ENCODE data around the gene SLC45A2. TPM values are rescaled to one million over a fixed set of nuclear protein-coding genes. Genes with fewer than 3 reads are reported as not detected.
"Not testable (repeated sequence)": the region's sequence is repeated elsewhere in the genome, so short reads cannot be mapped to it uniquely, and the experiment has no call there.

SLC45A2 gene
- total RNA-seq: not detected

GRCh38 chr5:33984671-33985124, at the start of gene SLC45A2:
TSS of gene SLC45A2 (minus strand) at chr5:33984693. CDS start at chr5:33984583, 110 bp downstream.
- ATAC-seq (no peak), DNase-seq (ENCODE audit: low spot score) (no peak)
- intact Hi-C loops (cut with DNase I): no loop called here

GRCh38 chr5:34031966-34032365, 47.5 kb upstream of the SLC45A2 start:
- ATAC-seq: no peak
- DNase-seq (ENCODE audit: low spot score): no peak
- intact Hi-C loops (cut with DNase I): no loop called here

GRCh38 chr5:34031117-34031516, 46.6 kb upstream of the SLC45A2 start:
- DNase-seq (ENCODE audit: low spot score): no peak
- intact Hi-C loops (cut with DNase I): no loop called here
- no peak for ATAC-seq

- DNase-seq (ENCODE audit: low spot score); ATAC-seq; intact Hi-C loops (cut with DNase I): not testable (repeated sequence)
Measured at GRCh38 chr5:34030585-34030984, 46.1 kb upstream of the SLC45A2 start.

- intact Hi-C loops (cut with DNase I): no loop called here
- no peak for ATAC-seq
- no peak for DNase-seq (ENCODE audit: low spot score)
Measured at GRCh38 chr5:34030048-34030447, 45.6 kb upstream of the SLC45A2 start.

GRCh38 chr5:34028349-34028748, 43.9 kb upstream of the SLC45A2 start:
- intact Hi-C loops (cut with DNase I): no loop called here
- ATAC-seq (no peak), DNase-seq (ENCODE audit: low spot score) (no peak)

GRCh38 chr5:34026089-34026761, 41.7 kb upstream of the SLC45A2 start:
- ATAC-seq: no peak
- DNase-seq (ENCODE audit: low spot score): no peak
- intact Hi-C loops (cut with DNase I): no loop called here

GRCh38 chr5:34022121-34022705, 37.7 kb upstream of the SLC45A2 start:
- intact Hi-C loops (cut with DNase I): no loop called here
- DNase-seq (ENCODE audit: low spot score): no peak
- ATAC-seq: no peak

GRCh38 chr5:34021334-34021733, 36.8 kb upstream of the SLC45A2 start:
- intact Hi-C loops (cut with DNase I): no loop called here
- no peak for ATAC-seq

GRCh38 chr5:34020726-34021125, 36.2 kb upstream of the SLC45A2 start:
- DNase-seq (ENCODE audit: low spot score): no peak
- no peak for ATAC-seq
- intact Hi-C loops (cut with DNase I): no loop called here

More at GRCh38 chr5:34021334-34021733, 36.8 kb upstream of the SLC45A2 start:
- DNase-seq (ENCODE audit: low spot score): no peak

GRCh38 chr5:34017254-34017653, 32.8 kb upstream of the SLC45A2 start:
- DNase-seq (ENCODE audit: low spot score): no peak
- no peak for ATAC-seq
- intact Hi-C loops (cut with DNase I): no loop called here

GRCh38 chr5:34016750-34017149, 32.3 kb upstream of the SLC45A2 start:
- no peak for ATAC-seq
- intact Hi-C loops (cut with DNase I): no loop called here
- no peak for DNase-seq (ENCODE audit: low spot score)

- DNase-seq (ENCODE audit: low spot score) (no peak), ATAC-seq (no peak)
- intact Hi-C loops (cut with DNase I): no loop called here
Measured at GRCh38 chr5:34016222-34016621, 31.7 kb upstream of the SLC45A2 start.

GRCh38 chr5:34015120-34015822, 30.8 kb upstream of the SLC45A2 start:
- DNase-seq (ENCODE audit: low spot score) (no peak), ATAC-seq (no peak)
- intact Hi-C loops (cut with DNase I): no loop called here

GRCh38 chr5:34014626-34015025, 30.1 kb upstream of the SLC45A2 start:
- DNase-seq (ENCODE audit: low spot score) (no peak), ATAC-seq (no peak)
- intact Hi-C loops (cut with DNase I): no loop called here

GRCh38 chr5:34013547-34013946, 29.1 kb upstream of the SLC45A2 start:
- ATAC-seq: no peak
- intact Hi-C loops (cut with DNase I): no loop called here

GRCh38 chr5:34012791-34013190, 28.3 kb upstream of the SLC45A2 start:
- intact Hi-C loops (cut with DNase I): no loop called here
- DNase-seq (ENCODE audit: low spot score): no peak
- ATAC-seq: no peak

More at GRCh38 chr5:34013547-34013946, 29.1 kb upstream of the SLC45A2 start:
- no peak for DNase-seq (ENCODE audit: low spot score)

GRCh38 chr5:34011536-34011935, 27.0 kb upstream of the SLC45A2 start:
- DNase-seq (ENCODE audit: low spot score) (no peak), ATAC-seq (no peak)
- intact Hi-C loops (cut with DNase I): no loop called here

- intact Hi-C loops (cut with DNase I); DNase-seq (ENCODE audit: low spot score); ATAC-seq: not testable (repeated sequence)
Measured at GRCh38 chr5:34010146-34010545, 25.7 kb upstream of the SLC45A2 start.

GRCh38 chr5:34009610-34010009, 25.1 kb upstream of the SLC45A2 start:
- ATAC-seq: no peak
- DNase-seq (ENCODE audit: low spot score): no peak
- intact Hi-C loops (cut with DNase I): no loop called here

All from sciatic nerve (tissue), 2 donors.